T-cell (primary cell): ENCODE measurements around the gene WDR44. TPM values are rescaled to one million over a fixed set of nuclear protein-coding genes. Genes with fewer than 3 reads are reported as not detected.
A peak's percentile ranks its signal among the peaks of the same experiment; 100 is the strongest.
"Not testable (repeated sequence)": the region's sequence is repeated elsewhere in the genome, so short reads cannot be mapped to it uniquely, and the experiment has no call there.

Source experiments
- ATAC-seq, 4 experiments: fragments of 200-7000 bp in 3 of 4; fragments of 150-1000 bp in 1 of 4; cut with Tn5 transposase; replicated peaks in 1 of 4; 1 replicate in 3 of 4; 2 replicates in 1 of 4; pipeline ENCODE4 v1.10.0; 2021; ENCODE audit warnings: moderate library complexity in 3 of 4, mild to moderate bottlenecking in 2 of 4, moderate number of reproducible peaks in 1 of 4
- CTCF ChIA-PET, 2 donors: fragments of 300-600 bp; sonication (Branson Sonifier 250); formaldehyde crosslinking; loops; one replicate each; lab custom pipeline; 2022; ENCODE audit warnings: antibody characterized with exemption in 2 of 2; lab: Charles Lee
- POLR2A ChIA-PET, 2 donors: fragments of 300-600 bp; sonication (Branson Sonifier 250); formaldehyde crosslinking; loops; one replicate each; lab custom pipeline; 2022; ENCODE audit warnings: antibody characterized with exemption in 2 of 2; lab: Charles Lee
- DNase-seq, 35 experiments: peaks; one replicate each; pipeline versions ENCODE4 v3.0.0 to v3.0.0-alpha.2; 2013 to 2023
- H3K27ac ChIP-seq: one replicate; pipeline ENCODE4 v1.5.1; 2013; ENCODE audit warnings: low read length
- H3K27me3 ChIP-seq, 2 experiments: replicated peaks in 1 of 2; 1 replicate in 1 of 2; 2 replicates in 1 of 2; pipeline versions ENCODE4 v1.6.1 to v1.7.0; 2013; ENCODE audit warnings: low read length in 1 of 2, mixed read lengths in 1 of 2; ENCODE audit not compliant: control insufficient read depth in 2 of 2, insufficient read depth in 2 of 2; ENCODE audit errors: extremely low read depth in 1 of 2
- H3K36me3 ChIP-seq, 2 donors: 1 replicate in 1 of 2; 2 replicates in 1 of 2; pipeline versions ENCODE4 v1.6.1 to v1.7.0; 2013; ENCODE audit warnings: low read length in 1 of 2; ENCODE audit not compliant: control insufficient read depth in 2 of 2, insufficient read depth in 1 of 2; ENCODE audit errors: extremely low read depth in 1 of 2
- H3K4me1 ChIP-seq, 2 experiments: 1 replicate in 1 of 2; 2 replicates in 1 of 2; pipeline versions ENCODE4 v1.6.1 to v1.7.0; 2013; ENCODE audit warnings: low read length in 2 of 2, mixed read lengths in 1 of 2; ENCODE audit not compliant: insufficient read depth in 2 of 2, control insufficient read depth in 1 of 2; ENCODE audit errors: extremely low read depth in 1 of 2
- H3K4me3 ChIP-seq, 2 donors: 1 replicate in 1 of 2; 2 replicates in 1 of 2; pipeline versions ENCODE4 v1.5.1 to v1.7.0; 2013; ENCODE audit warnings: mild to moderate bottlenecking in 2 of 2, low read length in 1 of 2, moderate library complexity in 1 of 2; ENCODE audit not compliant: control insufficient read depth in 1 of 2; ENCODE audit errors: extremely low read depth in 1 of 2
- H3K9me3 ChIP-seq: 2 replicates; pipeline ENCODE4 v1.7.0; 2013
- H3K27ac Mint-ChIP-seq, 2 donors: one replicate each; pipeline ENCODE4 v1.8.0; 2020 to 2021; ENCODE audit warnings: mild to moderate bottlenecking in 2 of 2, mixed read lengths in 2 of 2
- H3K27me3 Mint-ChIP-seq, 2 donors: one replicate each; pipeline ENCODE4 v1.8.0; 2021 to 2022; ENCODE audit warnings: mixed read lengths in 2 of 2
- H3K36me3 Mint-ChIP-seq: one replicate; pipeline ENCODE4 v1.8.0; 2021; ENCODE audit warnings: mixed read lengths
- H3K4me1 Mint-ChIP-seq, 3 donors: one replicate each; pipeline ENCODE4 v1.8.0; 2020 to 2022; ENCODE audit warnings: mixed read lengths in 3 of 3, mild to moderate bottlenecking in 1 of 3
- H3K4me3 Mint-ChIP-seq, 3 donors: one replicate each; pipeline ENCODE4 v1.8.0; 2020 to 2022; ENCODE audit warnings: mild to moderate bottlenecking in 3 of 3, mixed read lengths in 3 of 3, moderate library complexity in 3 of 3
- H3K9me3 Mint-ChIP-seq, 3 donors: one replicate each; pipeline ENCODE4 v1.8.0; 2020 to 2022; ENCODE audit warnings: mixed read lengths in 3 of 3
- WGBS: methylation state at CpG from one replicate; pipeline ENCODE4 v1.1.5; 2013; ENCODE audit warnings: missing lambda C conversion rate; ENCODE audit not compliant: insufficient coverage; 5-methylcytosine and 5-hydroxymethylcytosine counted together
- total RNA-seq, 35 experiments: library from RNA in 6 of 35; stranded (reverse) in 6 of 35; fragments of 120-200 nt in 1 of 35; gene quantifications; one replicate each; pipeline versions ENCODE4 v1.2.1 to v1.2.4 and lab custom pipeline; 2013 to 2026

Gene WDR44
- total RNA-seq (10 to 100 TPM; 13.6 to 21.4 (median 19.0) TPM), total RNA-seq (lab: John Stamatoyannopoulos, UW) (23.6 to 60.8 (median 38.9) reads per million in 29 experiments)
- 18.9 TPM for total RNA-seq (2013)

GRCh38 chrX:118345464-118346257, at the start of gene WDR44:
Gene WDR44, plus strand, starts transcription at chrX:118346106. Its CDS starts 398 bp downstream, at chrX:118346504.
- Mint-ChIP-seq H3K27me3 (no peaks in the 10 kb centered on the region), H3K27ac (peak within 1 kb of the TSS; percentile 96 to 99), H3K36me3 (no peaks in the 10 kb centered on the region), H3K4me1 (peaks cover 33 to 38% (median 35%) of the 10 kb centered on the region in 3 donors), H3K4me3 (peak within 1 kb of the TSS; percentile 97 to 99 (median 98)), H3K9me3 (no peaks in the 10 kb centered on the region)
- Histone ChIP-seq H3K4me1 (peaks cover 10 to 17% of the 10 kb centered on the region in 2 experiments), H3K9me3 (no peaks in the 10 kb centered on the region), H3K27me3 (no peaks in the 10 kb centered on the region), H3K27ac (peak within 1 kb of the TSS; percentile 79), H3K36me3 (no peaks in the 10 kb centered on the region), H3K4me3 (peak within 1 kb of the TSS; percentile 68 to 79)
- ChIA-PET CTCF (interaction anchor here in 1 of 2 donors (0.7 kb wide), 1 partner anchor 153 kb away, joined by 3 read pairs; no protein-coding TSS in a partner anchor), POLR2A (no interaction called here)
- DNase-seq (peak; percentile 82 to 95 (median 90)), ATAC-seq (peak; percentile 88 to 93 (median 91))
- WGBS = under 1% methylated on average over 26 of the region's 60 CpGs

GRCh38 chrX:118305827-118306226, 40.1 kb upstream of the WDR44 start:
- H3K4me3 Mint-ChIP-seq, H3K4me3 ChIP-seq, ATAC-seq, H3K36me3 ChIP-seq, CTCF ChIA-PET, H3K27ac Mint-ChIP-seq, H3K9me3 ChIP-seq, H3K4me1 Mint-ChIP-seq, H3K27ac ChIP-seq, H3K4me1 ChIP-seq, H3K27me3 ChIP-seq, DNase-seq, H3K36me3 Mint-ChIP-seq, POLR2A ChIA-PET: not testable (repeated sequence)
- WGBS = no CpG with 5 or more reads among the region's 2 CpGs
- Mint-ChIP-seq H3K27me3 (peaks cover 1 to 15% of the 10 kb centered on the region in 2 donors), H3K9me3 (peaks cover 7 to 13% (median 12%) of the 10 kb centered on the region in 3 donors)

DNA sequence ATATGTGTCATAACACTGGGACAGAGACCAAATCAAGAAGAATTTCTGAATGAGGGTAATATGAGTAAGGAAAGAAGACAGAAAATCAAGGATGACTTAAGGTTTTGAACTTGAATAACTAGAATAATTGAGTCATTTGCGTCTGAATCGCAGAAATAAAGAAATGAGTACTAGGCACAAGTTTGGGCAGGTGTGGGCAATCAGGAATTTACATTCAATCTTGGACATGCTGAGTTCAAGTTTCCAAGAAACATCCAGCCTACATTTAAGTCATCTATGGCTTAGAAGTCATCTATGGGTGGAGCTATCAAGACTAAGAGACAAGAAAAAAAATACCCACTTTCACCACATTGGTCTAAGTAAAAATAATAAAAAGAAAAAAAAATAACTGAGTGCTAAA, 30.4 kb upstream of the WDR44 start:
- no peaks in the 10 kb centered on the region for H3K36me3 Mint-ChIP-seq
- Histone ChIP-seq H3K27ac (no peak overlapping the region), H3K36me3 (no peaks in the 10 kb centered on the region), H3K4me3 (no peak overlapping the region), H3K9me3 (no peaks in the 10 kb centered on the region), H3K27me3 (no peaks in the 10 kb centered on the region), H3K4me1 (no peaks in the 10 kb centered on the region)
- no peaks in the 10 kb centered on the region for H3K9me3 Mint-ChIP-seq
- ChIA-PET CTCF (no interaction called here), POLR2A (no interaction called here)
- no peaks in the 10 kb centered on the region for H3K4me1 Mint-ChIP-seq
- H3K4me3 Mint-ChIP-seq = no peak overlapping the region
- no peak overlapping the region for H3K27ac Mint-ChIP-seq
- ATAC-seq (no peak), DNase-seq (no peak)
- no CpG with 5 or more reads among the region's 2 CpGs for WGBS
- H3K27me3 Mint-ChIP-seq = peaks cover 5 to 19% of the 10 kb centered on the region in 2 donors

DNA sequence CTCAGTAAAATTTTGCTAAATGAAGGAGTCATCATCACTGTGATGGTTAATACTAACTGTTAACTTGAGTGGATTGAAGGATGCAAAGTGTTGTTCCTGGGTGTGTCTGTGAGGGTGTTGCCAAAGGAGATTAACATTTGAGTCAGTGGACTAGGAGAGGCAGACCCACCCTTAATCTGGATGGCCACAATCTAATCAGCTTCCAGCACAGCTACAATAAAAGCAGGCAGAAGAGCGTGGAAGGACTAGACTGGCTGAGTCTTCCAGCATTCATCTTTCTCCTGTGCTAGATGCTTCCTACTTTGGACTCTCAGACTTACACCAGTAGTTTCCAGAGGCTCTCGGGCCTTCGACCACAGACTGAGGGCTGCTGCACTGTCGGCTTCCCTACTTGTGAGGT, 21.3 kb upstream of the WDR44 start:
- H3K4me1 ChIP-seq = no peaks in the 10 kb centered on the region
- DNase-seq = no peak
- H3K27ac ChIP-seq = no peak overlapping the region
- H3K9me3 ChIP-seq = no peaks in the 10 kb centered on the region
- no peaks in the 10 kb centered on the region for H3K9me3 Mint-ChIP-seq
- H3K27me3 ChIP-seq = no peaks in the 10 kb centered on the region
- no peak for ATAC-seq
- H3K4me3 Mint-ChIP-seq = no peak overlapping the region
- H3K4me1 Mint-ChIP-seq = peaks cover 0 to 3% (median 0%) of the 10 kb centered on the region in 3 donors
- no peak overlapping the region for H3K27ac Mint-ChIP-seq
- no peak overlapping the region for H3K4me3 ChIP-seq
- no peaks in the 10 kb centered on the region for H3K36me3 ChIP-seq
- 80% methylated on average over 2 of the region's 4 CpGs for WGBS
- ChIA-PET POLR2A (no interaction called here), CTCF (no interaction called here)
- H3K36me3 Mint-ChIP-seq = no peaks in the 10 kb centered on the region
- H3K27me3 Mint-ChIP-seq = peaks cover 0 to 13% of the 10 kb centered on the region in 2 donors

- no peak overlapping the region for H3K4me3 Mint-ChIP-seq
- no CpG with 5 or more reads among the region's 2 CpGs for WGBS
Observed at GRCh38 chrX:118325453-118325852, 20.5 kb upstream of the WDR44 start.

DNA sequence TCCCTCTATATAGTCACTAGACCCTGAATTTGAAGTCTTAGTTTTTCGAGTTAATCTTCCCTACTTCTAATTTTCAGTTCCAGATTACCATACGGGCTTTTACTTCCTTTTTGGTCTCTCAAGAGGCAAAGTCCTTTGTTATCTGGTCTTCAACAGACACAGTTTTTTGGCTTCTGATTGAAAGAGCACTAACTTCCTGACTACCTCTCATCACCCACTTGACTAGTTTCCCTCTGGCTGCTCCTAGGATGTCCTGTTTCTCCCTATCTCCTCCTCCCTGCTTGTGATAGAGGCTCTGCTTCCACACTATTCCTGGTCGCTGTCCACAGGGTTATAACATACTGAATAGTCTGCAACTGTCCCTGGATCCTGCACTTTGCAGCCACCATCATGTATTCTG, 16.7 kb upstream of the WDR44 start:
- Histone ChIP-seq H3K9me3 (no peaks in the 10 kb centered on the region), H3K36me3 (no peaks in the 10 kb centered on the region), H3K4me3 (no peak overlapping the region), H3K4me1 (no peaks in the 10 kb centered on the region), H3K27ac (no peak overlapping the region), H3K27me3 (no peaks in the 10 kb centered on the region)
- H3K4me1 Mint-ChIP-seq = peaks cover 0 to 3% (median 0%) of the 10 kb centered on the region in 3 donors
- no peaks in the 10 kb centered on the region for H3K36me3 Mint-ChIP-seq
- DNase-seq = no peak
- WGBS = 60% methylated on average over 1 of the region's 3 CpGs
- H3K27me3 Mint-ChIP-seq = peaks cover 0 to 12% of the 10 kb centered on the region in 2 donors
- H3K9me3 Mint-ChIP-seq = no peaks in the 10 kb centered on the region
- ChIA-PET POLR2A (no interaction called here), CTCF (no interaction called here)
- ATAC-seq = no peak
- H3K4me3 Mint-ChIP-seq = no peak overlapping the region
- no peak overlapping the region for H3K27ac Mint-ChIP-seq

More at GRCh38 chrX:118325453-118325852, 20.5 kb upstream of the WDR44 start:
- H3K36me3 Mint-ChIP-seq = no peaks in the 10 kb centered on the region
- Histone ChIP-seq H3K36me3 (no peaks in the 10 kb centered on the region), H3K27me3 (no peaks in the 10 kb centered on the region), H3K4me1 (no peaks in the 10 kb centered on the region), H3K9me3 (no peaks in the 10 kb centered on the region), H3K4me3 (no peak overlapping the region), H3K27ac (no peak overlapping the region)
- ChIA-PET CTCF (interaction anchor here in 1 of 2 donors (0.7 kb wide), 1 partner anchor 10 kb away, joined by 3 read pairs; no protein-coding TSS in a partner anchor), POLR2A (no interaction called here)
- H3K27me3 Mint-ChIP-seq = peaks cover 0 to 13% of the 10 kb centered on the region in 2 donors
- DNase-seq = peak in 1 of 35 experiments; percentile 15
- peaks cover 0 to 3% (median 0%) of the 10 kb centered on the region in 3 donors for H3K4me1 Mint-ChIP-seq
- H3K9me3 Mint-ChIP-seq = no peaks in the 10 kb centered on the region
- no peak for ATAC-seq
- H3K27ac Mint-ChIP-seq = no peak overlapping the region
